Pancreas (tissue), 10 donors: Measurements from ENCODE around the gene SLC38A3. TPM values are rescaled to one million over a fixed set of nuclear protein-coding genes. Genes with fewer than 3 reads are reported as not detected.

Experiments used
- ATAC-seq, 4 donors: fragments of 200-7000 bp; cut with Tn5 transposase; one replicate each; pipeline versions ENCODE4 v1.8.0 to v1.9.1; 2020; ENCODE audit warnings: mild to moderate bottlenecking in 4 of 4, moderate library complexity in 4 of 4
- DNase-seq, 6 donors: peaks; one replicate each; pipeline ENCODE4 v3.0.0-alpha.2; 2020
- FAIRE-seq: peaks from 2 replicates; lab custom pipeline; 2012; peaks lifted over from hg19 to GRCh38; lab: Jason Lieb, UNC
- H3K27ac ChIP-seq, 4 donors: fragments of 200-600 bp; sonication (generic); 1 replicate in 3 of 4; 2 replicates in 1 of 4; pipeline versions ENCODE4 v1.5.0 to v1.8.0; 2020
- H3K27me3 ChIP-seq, 4 donors: fragments of 200-600 bp; one replicate each; pipeline ENCODE4 v1.8.0; 2021
- H3K36me3 ChIP-seq, 3 donors: fragments of 200-600 bp; sonication (generic) in 1 of 3; one replicate each; pipeline versions ENCODE4 v1.5.0 to v1.8.0; 2020 to 2021
- H3K4me1 ChIP-seq, 3 donors: fragments of 200-600 bp; one replicate each; pipeline ENCODE4 v1.8.0; 2021
- H3K4me3 ChIP-seq, 4 donors: fragments of 200-600 bp; sonication (generic) in 2 of 4; one replicate each; pipeline versions ENCODE4 v1.5.0 to v1.8.0; 2020 to 2021
- H3K9me3 ChIP-seq, 4 donors: fragments of 200-600 bp; one replicate each; pipeline ENCODE4 v1.8.0; 2021
- CTCF ChIP-seq, 4 donors: fragments of 200-600 bp; sonication (generic) in 3 of 4; IDR thresholded peaks; one replicate each; pipeline versions ENCODE4 v1.5.0 to v1.8.0; 2021; ENCODE audit warnings: antibody characterized with exemption in 4 of 4
- WGBS, 2 donors: extraction: QIAGEN DNeasy Blood & Tissue Kit; methylation state at CpG; one replicate each; pipeline ENCODE4 v1.1.7; 2013; 5-methylcytosine and 5-hydroxymethylcytosine counted together
- intact Hi-C, 3 donors: fragments of 100-400 bp; cut with DNase I; formaldehyde crosslinking; loops; one replicate each; pipeline versions ENCODE4 v1.11.1 to v1.14.2; 2022
- polyA plus RNA-seq, 2 donors: library from polyadenylated mRNA; stranded (reverse); fragments of 200-250 nt; gene quantifications; one replicate each; pipeline ENCODE4 v1.2.3, GENCODE V29; 2013
- total RNA-seq, 6 donors: library from RNA; stranded (reverse); fragmentation: NEBNext Ultra II Directional in 4 of 6; extraction: Animal tissue kit (Norgen Biotek cat#: 25700) in 4 of 6; gene quantifications; one replicate each; pipeline versions ENCODE4 v1.2.1 to v1.2.4, GENCODE V29; 2021 to 2023
- donor health status: healthy with polysubstance abuse.
- donor health status: DM: no; HTN: no; CAD: no; lungs with moderate emphysema.
- donor health status: DM: no; HTN: no; CAD: no.
- donor health status: control.
- donor health status: control.
- donor health status: Bipolar disorder and iron deficiency.
- donor health status: DM: yes; HTN: yes; CAD: no.
- donor health status: DM: no; HTN: no; CAD: no.
- donor health status: DM: no; HTN: no; CAD: no.
- donor health status: DM: yes; HTN: yes; CAD: no.

The SLC38A3 gene
- total and polyA plus RNA-seq, 8 donors: 21.2 to 57.9 (median 38.0) TPM

DNA sequence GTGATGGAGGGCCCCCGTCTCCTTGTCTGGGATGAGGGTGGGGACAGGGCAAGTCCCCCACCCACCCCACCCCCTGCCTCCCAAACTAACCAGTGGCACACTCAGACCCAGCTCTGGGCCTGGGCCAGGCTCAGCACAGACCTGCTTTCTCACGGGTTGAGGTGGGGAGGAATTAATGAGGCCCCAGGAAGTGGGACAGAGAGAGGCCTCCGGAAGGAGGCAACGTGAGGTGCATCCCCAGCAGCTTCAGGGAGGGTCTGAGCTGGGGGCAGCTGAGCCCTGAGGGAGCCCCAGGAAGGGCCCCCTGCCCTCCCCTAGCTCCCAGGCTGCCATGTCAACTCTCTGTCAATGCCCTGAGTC lies 16.0 kb downstream of the SLC38A3 start:
- no peaks in the 10 kb centered on the region for H3K9me3 ChIP-seq
- no peak overlapping the region for H3K4me3 ChIP-seq
- H3K27ac ChIP-seq: peak overlapping the region in 1 of 4 donors; percentile 28
- H3K27me3 ChIP-seq: no peaks in the 10 kb centered on the region
- peaks cover 0 to 3% (median 0%) of the 10 kb centered on the region in 3 donors for H3K4me1 ChIP-seq
- DNase-seq (peak in 1 of 6 donors; percentile 39), FAIRE-seq (no peak), ATAC-seq (peak in 1 of 4 donors; percentile 8)
- TF ChIP-seq CTCF (IDR thresholded peaks at IDR 0.05): no peak
- intact Hi-C loops: no loop called here
- peaks cover 0 to 18% (median 0%) of the 10 kb centered on the region in 3 donors for H3K36me3 ChIP-seq
- WGBS, 2 donors: 49 to 57% methylated on average over 4 of the region's 4 CpGs

DNA sequence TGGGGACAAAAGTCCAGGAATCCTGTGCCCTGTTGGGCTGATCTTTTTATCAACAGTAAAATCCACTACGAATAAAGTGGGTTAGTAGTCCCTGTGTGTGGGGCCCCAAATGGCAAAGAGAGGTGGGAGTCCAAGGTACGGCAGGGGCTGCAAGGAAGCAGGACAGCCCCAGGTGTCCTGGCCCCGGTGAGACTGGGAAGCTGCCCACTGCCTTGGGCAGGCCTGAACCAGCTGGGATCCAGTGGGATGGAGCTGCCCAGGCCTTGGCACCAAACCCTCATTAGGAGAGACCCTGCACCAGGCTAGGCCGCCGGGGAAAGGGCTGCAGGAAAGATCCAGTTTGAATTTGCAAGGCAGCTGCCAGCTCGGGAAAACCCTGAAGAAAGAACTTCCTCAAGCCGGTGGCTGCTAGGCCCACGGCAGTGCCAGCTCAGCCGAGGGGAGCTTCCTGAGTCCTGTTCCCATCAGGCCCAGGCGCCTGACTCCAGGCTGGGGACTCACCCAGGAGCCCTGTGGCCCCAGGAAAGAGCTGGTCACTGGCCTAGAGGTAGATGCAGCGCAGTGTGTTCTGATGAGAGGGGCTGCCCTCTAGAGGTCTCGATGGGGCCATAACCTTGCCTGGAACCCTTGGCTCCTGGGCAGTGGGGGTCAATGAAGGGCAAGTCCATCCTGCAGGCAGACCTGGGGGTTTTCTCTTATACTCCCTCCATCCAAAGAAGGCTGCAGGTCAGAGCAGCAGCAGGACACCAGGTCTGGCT lies 16.5 kb downstream of the SLC38A3 start:
- no peaks in the 10 kb centered on the region for H3K27me3 ChIP-seq
- H3K4me3 ChIP-seq: no peak overlapping the region
- no peak for FAIRE-seq
- H3K36me3 ChIP-seq: peaks cover 0 to 18% (median 0%) of the 10 kb centered on the region in 3 donors
- ATAC-seq: peak; percentile 6 to 69 (median 43)
- H3K9me3 ChIP-seq: no peaks in the 10 kb centered on the region
- peak overlapping the region in 2 of 4 donors; percentile 19 to 28 for H3K27ac ChIP-seq
- H3K4me1 ChIP-seq: peaks cover 0 to 3% (median 0%) of the 10 kb centered on the region in 3 donors
- peak in 1 of 4 donors; percentile 8 for TF ChIP-seq CTCF (IDR thresholded peaks at IDR 0.05)
- peak in 1 of 6 donors; percentile 67 for DNase-seq
- 39 to 40% methylated on average over 12 of the region's 12 CpGs for WGBS, 2 donors
- intact Hi-C loops: no loop called here

DNA sequence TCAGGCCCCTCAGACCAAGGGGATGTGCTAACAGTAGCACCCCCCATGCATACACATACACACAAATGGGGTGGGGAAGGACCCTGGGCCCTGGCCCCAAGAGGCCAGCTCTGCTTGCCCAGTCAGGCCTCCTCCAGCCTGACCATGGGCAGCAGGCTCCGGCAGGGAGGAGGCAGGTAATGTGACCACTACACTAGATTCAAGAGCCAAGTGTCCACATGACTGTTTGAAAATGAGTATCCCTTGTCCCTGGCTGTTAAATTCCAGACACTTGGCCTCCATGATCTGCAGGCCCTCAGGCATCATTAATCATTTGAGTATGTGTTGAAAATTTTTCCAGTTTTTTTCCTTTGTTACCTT lies 17.1 kb downstream of the SLC38A3 start:
- no peaks in the 10 kb centered on the region for H3K27me3 ChIP-seq
- WGBS, 2 donors: 34 to 44% methylated on average over 1 of the region's 1 CpG
- FAIRE-seq: no peak
- no peaks in the 10 kb centered on the region for H3K9me3 ChIP-seq
- peak overlapping the region in 2 of 4 donors; percentile 19 to 28 for H3K27ac ChIP-seq
- no peak for ATAC-seq
- DNase-seq: peak in 1 of 6 donors; percentile 43
- intact Hi-C loops: no loop called here
- H3K4me3 ChIP-seq: no peak overlapping the region
- H3K4me1 ChIP-seq: peaks cover 0 to 7% (median 0%) of the 10 kb centered on the region in 3 donors
- H3K36me3 ChIP-seq: peaks cover 0 to 16% (median 0%) of the 10 kb centered on the region in 3 donors
- peak in 1 of 4 donors; percentile 1 for TF ChIP-seq CTCF (IDR thresholded peaks at IDR 0.05)

- H3K27me3 ChIP-seq: no peaks in the 10 kb centered on the region
- H3K4me3 ChIP-seq: no peak overlapping the region
- H3K27ac ChIP-seq: no peak overlapping the region
- no peaks in the 10 kb centered on the region for H3K9me3 ChIP-seq
- H3K36me3 ChIP-seq: no peaks in the 10 kb centered on the region
- no peak for ATAC-seq
- no peak for DNase-seq
- intact Hi-C loops: loop anchor here in 2 of 3 donors (2.0 to 5.0 kb wide), 2 partner anchors 30 to 48 kb away; no protein-coding TSS in a partner anchor
- no peak for TF ChIP-seq CTCF (IDR thresholded peaks at IDR 0.05)
- no peak for FAIRE-seq
- H3K4me1 ChIP-seq: peaks cover 0 to 7% (median 7%) of the 10 kb centered on the region in 3 donors
- 56 to 74% methylated on average over 5 of the region's 5 CpGs for WGBS, 2 donors
Observed at GRCh38 chr3:50224639-50225038, 19.6 kb downstream of the SLC38A3 start.
